Right renal cortex interstitium (tissue), 3 donors: ENCODE measurements around the gene LILRB4. TPM values are rescaled to one million over a fixed set of nuclear protein-coding genes. Genes with fewer than 3 reads are reported as not detected.
A peak's percentile ranks its signal among the peaks of the same experiment; 100 is the strongest.
"Not testable (repeated sequence)": the region's sequence is repeated elsewhere in the genome, so short reads cannot be mapped to it uniquely, and the experiment has no call there.

Source experiments
- DNase-seq, 3 donors: peaks; one replicate each; pipeline ENCODE4 v3.0.0-alpha.2; 2013; ENCODE audit warnings: low read depth in 3 of 3, low spot score in 2 of 3
- polyA plus RNA-seq, 3 donors: library from polyadenylated mRNA; unstranded; fragments of 120-200 nt; gene quantifications; one replicate each; pipeline ENCODE4 v1.2.1, GENCODE V29; 2013; ENCODE audit not compliant: insufficient read length in 3 of 3

The LILRB4 gene
- polyA plus RNA-seq, 3 donors: 0.67 to 1.2 (median 1.1) TPM

DNA sequence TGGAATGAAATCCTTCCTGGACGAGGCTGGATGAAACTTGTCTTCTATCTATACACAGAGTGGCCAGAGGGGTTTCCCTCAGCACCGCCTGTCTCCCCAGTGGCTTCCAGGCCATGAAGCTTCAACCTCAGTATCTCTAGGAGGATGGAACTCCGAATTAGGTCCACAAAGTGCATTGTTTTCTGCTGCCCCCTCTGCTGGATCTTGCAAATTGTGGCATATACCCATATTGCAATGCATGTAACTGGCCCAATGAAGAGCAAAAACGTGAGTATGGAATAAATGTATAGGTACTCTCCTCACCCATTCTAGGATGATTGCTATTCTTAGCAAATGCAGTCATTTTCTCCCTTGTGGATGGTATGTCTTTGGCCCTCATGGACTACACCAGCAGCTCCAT, 14.7 kb upstream of the LILRB4 start:
- no peak for DNase-seq

DNA sequence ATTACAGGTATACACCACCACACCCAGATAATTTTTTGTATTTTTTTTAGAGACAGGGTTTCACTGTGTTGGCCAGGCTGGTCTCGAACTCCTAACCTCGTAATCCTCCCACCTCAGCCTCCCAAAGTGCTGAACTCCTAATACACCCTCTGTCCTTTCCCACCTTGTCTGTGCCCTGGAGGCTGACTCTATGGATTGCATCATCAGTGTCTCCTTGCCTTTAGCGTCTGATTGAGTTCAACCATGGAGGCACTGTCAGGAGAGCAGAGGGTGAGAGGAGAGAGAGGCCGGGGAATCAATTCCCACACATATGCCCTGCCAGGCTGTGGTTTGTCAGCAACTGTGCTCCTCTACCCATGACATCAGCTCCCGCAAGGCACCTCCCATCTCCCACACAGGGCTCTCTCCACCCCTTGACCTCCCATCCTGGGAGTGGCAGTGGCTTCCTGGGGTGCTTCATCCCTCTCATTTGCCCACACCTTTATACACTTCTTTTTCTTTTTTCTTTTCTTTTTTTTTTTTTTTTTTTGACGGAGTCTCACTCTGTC, 12.6 kb upstream of the LILRB4 start:
- no peak for DNase-seq

DNA sequence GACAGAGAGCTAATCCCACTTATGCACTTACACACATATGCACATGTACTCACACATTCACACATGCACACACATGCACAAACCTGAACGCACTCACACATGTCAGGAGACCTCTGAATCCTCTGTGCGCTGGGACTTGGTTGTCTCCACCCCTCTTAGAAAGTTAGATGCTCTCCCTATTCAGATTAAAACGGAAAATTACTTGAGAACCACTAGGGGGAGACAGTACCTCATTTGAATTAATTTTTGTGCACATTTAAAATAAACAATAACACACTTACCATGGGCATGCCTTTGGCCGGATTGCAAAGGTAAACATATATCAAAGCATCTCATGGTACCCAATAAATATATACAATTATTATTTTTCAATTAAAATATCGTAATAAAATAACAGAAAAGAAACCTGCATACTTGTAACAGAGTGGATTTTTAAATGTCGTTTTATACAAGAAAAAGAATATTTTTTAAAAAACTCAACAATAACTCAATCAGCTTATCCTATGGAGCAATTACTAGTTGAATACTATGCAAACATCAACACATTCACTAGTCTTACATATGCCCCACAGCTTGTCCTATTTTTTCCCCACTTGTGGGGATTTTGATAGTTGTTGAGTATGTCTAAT, 9.5 kb upstream of the LILRB4 start:
- no peak for DNase-seq

DNA sequence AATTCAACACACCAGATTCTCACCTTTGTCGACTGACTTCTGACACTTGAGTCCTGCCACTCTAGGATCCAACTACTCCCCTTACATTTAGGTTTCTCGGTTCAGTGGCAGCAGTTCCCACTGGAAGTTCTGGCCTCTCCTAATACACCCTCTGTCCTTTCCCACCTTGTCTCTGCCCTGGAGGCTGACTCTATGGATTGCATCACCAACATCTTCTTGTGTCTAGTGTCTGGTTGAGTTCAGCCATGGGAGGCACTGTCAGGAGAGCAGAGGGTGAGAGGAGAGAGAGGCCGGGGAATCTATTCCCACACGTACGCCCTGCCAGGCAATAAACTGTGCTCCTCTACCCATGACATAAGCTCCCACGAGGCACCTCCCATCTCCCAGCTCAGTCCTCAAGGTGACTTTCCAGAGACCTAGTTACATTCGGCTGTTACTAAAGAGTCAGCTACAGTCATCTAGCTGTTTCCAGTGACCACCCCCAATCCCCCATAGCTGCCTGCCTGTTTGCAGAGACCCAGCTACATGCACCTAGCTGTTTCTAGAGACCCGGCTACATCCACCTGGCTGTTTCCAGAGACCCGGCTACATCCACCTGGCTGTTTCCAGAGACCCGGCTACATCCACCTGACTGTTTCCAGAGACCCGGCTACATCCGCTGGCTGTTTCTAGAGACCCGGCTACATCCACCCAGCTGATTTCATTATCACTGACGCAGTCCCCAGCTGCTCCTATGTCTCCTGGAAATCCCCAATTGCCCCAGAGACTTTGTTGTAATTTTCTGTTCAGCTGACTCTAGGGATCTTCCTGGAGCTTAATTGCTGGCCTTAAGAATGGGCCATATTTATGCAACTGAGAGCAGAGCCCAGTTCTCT, 8.1 kb upstream of the LILRB4 start:
- DNase-seq: no peak

DNA sequence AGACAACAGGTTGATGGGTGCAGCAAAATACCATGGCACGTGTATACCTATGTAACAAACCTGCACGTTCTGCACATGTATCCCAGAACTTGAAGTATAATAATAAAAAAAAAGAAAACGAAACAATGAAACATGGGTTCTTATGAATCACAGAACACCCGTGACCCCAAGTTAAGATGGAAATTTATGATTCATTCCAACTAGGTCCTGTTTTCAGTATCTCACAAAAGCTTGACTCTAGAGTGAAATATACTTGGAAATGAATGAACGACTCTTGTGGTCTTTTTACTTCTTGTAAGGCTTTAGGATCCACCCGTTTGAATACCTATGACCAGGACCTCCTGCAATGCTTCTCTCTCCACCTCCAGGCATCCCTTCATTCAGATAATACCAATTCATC, 3.5 kb upstream of the LILRB4 start:
- no peak for DNase-seq

DNA sequence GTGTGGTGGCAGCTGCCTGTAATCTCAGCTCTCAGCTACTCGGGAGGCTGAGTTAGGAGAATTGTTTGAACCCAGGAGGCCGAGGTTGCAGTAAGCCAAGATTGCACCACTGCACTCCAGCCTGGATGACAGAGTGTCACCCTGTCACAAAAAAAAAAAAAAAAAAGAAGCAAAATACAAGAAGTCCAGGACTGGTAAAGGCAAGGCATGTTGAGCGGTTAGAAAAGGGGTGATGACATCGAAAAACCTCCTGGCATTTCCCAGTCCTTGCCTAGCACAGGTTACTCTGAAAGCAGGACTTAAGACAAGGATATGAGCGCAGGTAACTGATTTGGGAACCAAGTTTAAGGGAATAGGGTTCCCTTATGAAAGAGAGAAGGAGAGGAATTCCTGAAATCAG, 2.5 kb upstream of the LILRB4 start:
- no peak for DNase-seq

DNA sequence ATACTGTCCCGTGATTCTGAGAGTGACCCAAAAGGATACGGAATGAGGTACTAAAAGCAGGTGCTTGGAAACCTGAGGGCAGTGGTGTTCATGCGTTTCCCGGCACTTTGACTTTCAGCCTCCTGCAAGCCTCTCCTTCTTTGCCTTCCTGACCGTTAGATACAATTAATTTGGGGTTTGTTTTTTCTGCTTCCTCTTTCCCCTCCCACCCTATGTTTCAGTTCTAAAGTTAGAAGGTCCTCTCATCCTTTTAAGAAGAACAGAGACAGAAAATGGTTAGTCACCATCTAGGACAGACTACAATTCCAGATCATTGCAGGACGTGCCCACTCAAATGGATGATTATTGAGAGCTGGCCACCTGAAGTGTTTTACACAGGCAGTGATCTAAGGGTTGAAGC, 1.8 kb upstream of the LILRB4 start:
- DNase-seq: no peak

DNA sequence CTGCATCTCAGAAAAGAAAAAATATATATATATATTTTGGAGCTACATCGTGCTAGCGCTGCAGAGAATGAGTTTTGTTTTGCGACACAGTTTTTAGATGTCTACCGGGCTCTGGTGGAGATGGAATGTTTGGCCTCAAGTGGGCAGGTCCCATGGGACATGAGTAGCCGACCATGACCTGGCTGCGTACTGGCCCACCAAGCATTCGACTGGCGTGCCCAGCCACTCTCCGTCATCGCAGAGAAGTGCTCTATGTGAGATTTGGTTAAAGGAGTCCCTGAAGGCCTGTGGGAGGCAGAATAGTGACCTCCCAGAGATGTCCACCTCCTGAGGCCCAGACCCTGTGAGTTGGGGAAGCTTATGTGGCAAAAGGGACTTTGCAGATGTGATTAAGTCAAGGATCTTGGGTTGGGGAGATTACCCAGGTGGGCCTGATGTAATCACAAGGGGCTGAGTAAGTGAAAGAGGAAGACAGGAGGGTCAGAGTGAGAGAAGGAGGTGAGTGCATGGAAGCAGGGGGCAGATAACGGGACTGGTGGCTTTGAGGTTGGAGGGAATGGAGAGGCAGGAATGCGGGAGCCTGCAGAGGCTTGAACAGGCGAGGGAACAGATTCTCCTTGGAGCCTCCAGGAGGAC, 821 bp upstream of the LILRB4 start:
- DNase-seq: no peak

DNA sequence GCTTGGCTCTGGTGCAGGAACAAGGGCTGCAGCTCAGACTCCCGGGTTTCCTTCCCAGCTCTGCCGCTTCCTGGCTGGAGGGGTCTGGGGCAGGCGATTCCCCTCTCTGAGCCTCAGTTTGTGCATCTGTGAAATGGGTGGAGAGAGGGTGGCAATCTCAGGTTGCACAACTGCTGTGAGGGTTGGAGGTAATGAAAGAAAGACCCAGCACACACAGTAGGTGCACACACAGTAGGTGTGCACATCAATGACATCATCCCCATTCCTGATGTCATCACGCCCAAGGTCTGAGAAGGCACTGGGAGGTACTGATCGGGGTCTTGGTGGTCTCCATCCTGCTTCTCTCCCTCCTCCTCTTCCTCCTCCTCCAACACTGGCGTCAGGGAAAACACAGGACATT, 2.7 kb downstream of the LILRB4 start:
- no peak for DNase-seq

DNA sequence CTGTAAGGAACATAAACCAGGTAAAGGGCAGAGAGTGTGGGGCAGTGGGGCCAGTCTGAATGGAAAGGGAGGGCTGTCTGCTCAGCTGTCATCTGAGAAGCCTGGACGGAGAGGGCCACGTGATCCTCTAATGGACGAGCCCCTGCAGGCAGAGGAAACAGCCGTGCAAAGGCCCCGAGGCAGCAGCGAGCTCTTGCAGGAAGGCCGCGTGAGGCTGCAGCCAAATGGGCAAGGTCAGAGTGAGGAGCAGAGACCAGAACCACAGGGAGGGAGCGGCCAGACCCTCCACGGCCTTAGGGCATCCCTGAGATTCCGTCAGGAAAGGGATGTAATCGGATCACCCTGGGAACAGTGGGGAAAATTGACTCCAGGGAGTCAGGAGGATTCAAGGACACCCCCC, 4.4 kb downstream of the LILRB4 start:
- no peak for DNase-seq

DNA sequence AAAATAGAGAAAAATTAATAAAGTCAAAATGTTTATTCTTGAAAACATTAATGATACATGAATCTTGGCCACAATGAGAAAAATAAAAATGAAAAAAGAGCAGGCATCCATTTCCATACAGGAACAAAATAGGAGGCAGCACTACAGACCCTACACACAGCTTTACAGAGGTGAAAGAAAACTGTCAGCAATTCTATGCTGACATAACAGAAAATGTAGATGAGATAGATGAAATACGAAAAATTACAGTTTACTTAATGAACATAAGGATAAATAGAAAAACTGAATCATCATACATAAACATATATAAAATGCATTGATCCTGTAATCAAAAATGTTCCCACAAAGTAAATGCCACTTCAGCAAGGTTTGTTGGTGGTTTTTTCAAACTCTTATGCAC, 5.6 kb downstream of the LILRB4 start:
- no peak for DNase-seq

DNA sequence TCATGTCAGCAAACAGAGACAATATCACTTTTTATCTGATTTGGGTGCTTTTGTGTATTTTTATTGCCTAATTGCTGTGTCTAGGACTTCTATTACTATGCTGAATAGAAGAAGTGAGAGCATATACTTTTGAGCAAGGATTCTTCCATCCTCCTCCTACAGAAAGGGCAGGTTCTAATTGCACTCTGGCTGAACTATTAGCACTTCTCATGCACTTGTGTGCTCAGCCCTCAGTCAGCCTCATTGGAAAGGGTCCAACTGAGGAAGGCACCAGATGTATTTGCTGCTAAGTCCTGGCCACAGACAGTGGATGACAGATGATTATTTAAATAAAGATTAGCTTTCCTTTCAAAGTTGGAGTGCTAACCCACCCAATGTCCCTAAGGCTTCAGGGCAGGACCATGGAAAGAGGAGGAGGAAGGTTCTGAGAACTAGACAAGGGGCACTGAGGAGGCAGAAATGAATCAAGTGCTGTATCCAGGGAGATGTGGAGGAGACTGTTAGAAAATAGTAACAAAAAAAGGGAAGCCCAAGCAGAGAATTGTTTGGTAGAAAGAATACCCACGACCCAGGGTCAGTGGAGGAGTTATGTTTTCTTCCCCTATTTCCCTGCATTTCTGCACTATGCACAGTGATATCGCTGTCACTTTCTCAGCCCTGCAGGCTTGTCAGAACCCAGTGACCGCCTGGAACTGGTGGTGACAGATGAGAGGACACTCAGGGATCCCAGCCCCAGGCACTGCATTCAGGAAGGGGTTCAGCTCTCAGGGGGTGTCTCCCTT, 8.0 kb downstream of the LILRB4 start:
- DNase-seq: no peak

DNA sequence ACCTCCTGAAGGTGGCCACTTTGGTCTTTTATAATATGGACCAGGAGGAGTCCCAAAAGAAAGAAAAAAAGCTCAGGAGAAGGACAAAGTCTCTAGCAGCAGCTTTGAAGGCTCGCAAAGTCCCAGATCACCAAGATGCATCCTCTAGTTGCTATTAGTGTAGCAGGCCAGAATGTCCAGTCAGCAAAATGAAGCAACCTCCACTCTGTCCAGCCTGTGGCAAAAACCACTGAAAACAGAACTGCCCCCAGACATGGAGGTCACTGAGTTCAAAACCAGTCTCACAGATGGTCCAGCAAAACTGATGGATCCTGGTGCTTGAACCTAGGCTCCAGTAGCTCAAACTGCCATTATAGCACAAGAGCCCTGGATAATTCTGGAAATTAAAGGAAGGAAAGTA, 10.4 kb downstream of the LILRB4 start:
- DNase-seq: no peak

DNA sequence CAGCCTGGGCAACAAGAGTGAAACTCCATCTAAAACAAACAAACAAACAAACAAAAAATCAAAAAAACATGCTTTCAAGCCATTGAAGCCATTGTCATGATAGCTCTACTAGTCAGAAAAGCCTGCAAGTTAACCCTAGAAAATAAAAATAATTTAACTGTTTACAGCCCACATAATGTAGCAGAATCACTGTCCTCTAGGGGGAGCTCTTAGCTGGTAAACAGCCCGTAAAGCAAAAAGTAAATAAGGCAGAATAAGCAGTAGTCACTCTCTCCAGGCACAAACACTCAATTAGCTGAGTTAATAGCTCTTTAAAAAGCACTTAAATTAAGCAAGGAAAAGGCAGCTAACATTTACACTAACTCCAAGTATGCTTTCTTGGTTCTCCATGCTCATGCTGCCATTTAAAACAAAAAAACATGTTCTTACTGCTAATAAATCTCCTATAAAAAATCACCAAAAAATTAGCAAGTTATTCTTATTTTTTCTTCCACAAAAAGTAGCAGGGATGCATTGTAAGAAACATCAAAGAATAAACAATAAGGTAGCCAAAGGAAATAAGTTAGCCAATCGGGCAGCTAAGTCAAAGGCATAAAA, 11.3 kb downstream of the LILRB4 start:
- peak in 1 of 3 donors; percentile 4 for DNase-seq

DNA sequence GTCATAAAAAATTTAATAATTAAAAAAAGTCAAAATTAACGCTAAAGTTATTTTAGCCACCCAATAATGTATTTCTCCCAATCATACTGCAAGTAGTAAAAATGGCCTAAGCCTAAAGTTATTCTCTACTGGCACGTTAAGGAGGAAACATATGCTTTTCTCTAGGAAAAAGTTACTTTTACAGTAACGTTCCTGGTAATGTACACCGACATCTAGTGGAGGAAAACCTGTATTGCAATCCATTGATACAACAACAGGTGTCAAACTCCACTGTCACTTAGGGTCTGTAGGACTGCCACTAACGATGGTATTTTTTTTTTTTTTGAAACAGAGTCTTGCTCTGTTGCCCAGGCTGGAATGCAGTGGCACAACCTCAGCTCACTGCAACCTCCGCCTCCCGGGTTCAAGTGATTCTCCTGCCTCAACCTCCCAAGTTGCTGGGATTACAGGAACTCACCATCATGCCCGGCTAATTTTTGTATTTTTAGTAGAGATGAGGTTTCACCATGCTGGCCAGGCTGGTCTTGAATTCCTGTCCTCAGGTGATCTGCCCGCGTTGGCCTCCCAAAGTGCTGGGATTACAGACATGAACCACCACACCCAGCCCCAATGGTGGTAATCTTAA, 13.5 kb downstream of the LILRB4 start:
- DNase-seq: peak in 1 of 3 donors; percentile 7

DNA sequence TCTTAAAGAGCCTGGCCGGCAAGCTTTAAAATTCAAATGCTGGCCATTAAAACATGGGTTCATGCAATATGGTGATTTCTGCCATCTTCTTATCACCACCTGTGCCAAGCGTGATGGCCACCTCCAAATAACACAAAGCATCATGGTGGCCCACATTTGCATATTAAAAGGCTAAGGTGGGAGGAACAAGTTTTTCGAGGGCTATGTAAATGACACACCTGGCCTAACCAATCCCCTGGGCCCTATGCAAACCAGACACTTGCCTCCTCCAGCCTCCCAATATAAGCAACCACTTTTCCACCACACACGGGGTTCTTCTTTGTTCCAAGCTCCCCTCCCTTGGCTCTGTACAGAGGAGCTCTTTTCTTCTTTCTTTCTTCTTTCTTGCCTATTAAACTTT, 14.4 kb downstream of the LILRB4 start:
- no peak for DNase-seq

DNA sequence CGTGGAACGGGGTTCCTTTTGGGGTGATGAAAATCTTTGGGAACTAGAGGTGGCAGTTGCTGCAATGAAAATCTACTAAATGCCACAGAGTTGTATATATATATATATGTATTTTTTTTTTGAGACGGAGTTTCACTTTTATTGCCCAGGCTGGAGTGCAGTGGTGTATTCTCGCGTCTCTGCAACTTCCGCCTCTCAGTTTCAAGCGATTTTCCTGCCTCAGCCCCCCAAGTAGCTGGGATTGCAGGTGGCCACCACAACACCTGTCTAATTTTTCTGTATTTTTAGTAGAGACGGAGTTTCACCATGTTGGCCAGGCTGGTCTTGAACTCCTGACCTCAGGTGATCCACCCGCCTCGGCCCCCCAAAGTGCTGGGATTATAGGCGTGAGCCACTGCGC, 18.8 kb downstream of the LILRB4 start:
- not testable (repeated sequence) for DNase-seq

DNA sequence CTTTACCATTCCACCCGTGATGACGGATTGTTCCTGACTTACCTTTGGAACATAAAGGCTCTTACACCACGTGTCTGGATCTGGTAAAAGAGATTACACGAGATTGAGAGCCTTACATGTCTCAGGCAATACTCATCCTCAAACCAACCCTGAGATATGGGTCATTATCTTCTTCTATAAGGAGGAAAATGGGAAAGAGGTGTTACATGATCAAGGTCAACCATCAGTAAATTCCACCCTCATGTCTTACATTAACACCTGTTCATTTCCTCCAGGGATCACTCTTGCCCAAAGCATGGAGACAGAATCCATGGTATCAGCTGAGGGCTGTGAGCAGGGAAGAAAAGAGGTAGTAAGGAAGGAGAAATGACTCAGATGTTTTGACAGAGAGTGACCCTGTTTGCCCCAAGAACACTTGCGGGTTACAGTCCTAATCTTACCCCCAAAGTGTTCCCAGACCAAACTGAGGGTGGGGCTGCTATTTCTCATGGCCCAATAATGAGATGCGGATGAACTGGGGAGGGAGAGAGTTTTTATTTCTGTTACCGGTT, 19.6 kb downstream of the LILRB4 start:
- no peak for DNase-seq

DNA sequence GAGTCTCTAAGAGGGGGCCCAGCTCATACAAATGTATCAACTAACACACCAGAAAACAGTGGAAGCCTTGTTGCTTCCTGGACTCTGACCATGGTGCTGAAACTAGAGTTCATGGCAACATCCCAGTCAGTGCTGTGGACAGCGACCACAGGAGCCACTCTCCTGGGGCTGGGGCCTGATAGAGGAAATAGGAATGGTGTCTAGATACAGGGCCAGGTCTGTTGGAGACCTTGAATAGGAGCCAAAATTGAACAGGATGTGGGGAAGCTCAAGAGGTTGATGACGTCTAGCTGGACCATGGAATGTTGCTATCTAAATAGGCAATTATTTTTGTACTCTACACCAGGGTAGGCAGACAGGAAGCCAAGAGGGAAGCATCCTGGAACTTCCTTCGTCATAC, 21.7 kb downstream of the LILRB4 start:
- DNase-seq: peak; percentile 40 to 71 (median 58)
